ENCODE results near the gene XRCC3. TPM values are rescaled to one million over a fixed set of nuclear protein-coding genes. Genes with fewer than 3 reads are reported as not detected.

XRCC3 gene
- total and polyA plus RNA-seq, 2 experiments from 2014 or later = 20.4 to 72.9 TPM

DNA sequence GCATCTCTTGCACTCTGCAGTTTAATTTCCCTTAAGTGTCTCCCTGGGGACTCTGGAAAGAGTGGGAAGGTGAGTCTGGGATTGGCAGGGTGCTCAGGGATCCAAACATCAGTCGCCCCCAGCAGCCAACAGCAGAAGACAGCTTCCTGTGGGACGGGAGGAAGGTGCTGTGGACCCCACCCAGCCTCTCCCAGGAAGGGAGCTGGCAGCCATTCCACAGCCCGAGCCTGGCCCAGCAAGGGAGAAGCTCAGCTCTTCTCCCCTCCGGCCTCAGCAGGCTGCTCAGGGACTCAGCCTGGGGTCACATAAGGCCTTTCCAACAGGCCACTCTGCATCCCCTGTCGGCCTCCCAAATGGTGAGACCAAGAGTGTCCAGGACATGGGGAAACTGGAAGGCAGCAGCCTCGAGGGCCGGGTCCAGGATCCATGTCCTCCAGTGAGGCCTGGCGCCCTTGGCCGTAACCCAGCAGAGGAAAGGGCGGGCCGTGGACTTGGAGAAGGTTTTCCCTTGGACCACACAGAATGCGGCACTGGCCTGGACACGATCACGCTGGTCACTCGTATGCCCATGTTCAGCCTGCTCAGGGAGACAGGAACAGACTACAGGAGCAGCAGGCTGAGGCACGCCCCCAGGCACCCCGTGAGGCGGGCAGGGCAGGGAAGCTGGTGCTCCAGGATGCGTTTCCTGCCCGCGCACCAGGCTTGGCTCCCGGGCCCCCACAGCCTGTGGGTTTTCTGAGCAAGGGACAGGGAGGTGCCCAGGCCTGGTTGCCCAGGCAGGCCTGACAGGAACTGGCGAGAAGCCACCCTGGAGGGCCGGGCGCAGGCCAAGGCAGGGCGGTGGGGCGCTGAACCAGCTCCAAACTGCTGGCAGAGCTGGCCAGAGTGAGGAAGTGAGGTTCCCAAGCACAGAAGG lies 3.5 kb downstream of the XRCC3 start:
- peak overlapping the region; percentile 30; the same call in 1 of the 3 replicates for H3K4me3 Mint-ChIP-seq
- peaks cover 27% of the 10 kb centered on the region for H3K79me2 ChIP-seq (replicated peaks; ENCODE audit: insufficient read depth)

DNA sequence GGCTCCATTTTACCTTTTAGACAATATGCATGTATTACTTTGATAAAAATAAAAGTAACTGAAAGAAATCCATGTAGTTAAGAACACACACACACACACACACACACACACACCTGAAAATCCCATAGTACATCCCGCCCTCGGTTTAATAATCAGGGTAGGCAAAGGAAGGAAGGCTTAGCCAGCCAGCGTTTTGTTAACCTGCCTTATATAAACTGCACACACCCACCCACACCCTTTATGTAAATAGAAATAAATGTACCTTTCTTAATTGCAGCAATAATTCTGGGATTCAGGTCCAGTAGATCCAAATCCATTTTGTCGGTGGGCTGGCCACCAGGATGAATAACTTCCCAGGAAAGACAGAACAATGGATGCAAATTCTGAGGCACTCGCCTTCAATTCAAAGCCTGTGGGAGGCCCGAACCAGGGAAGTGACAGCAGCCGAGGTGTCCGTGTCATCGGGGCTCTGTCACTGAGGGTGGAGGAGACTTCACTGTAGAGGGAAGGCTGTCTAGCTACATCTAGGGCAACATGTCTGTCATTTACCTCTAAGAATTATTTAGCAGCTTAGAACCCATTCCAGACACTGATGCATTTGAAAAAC lies 4.4 kb downstream of the XRCC3 start:
- TF ChIP-seq ZNF331 (CRISPR knock-in tag; IDR thresholded peaks at IDR 0.05; ENCODE audit: low read depth) = no peak
- TF ChIP-seq NANOG (IDR thresholded peaks at IDR 0.05; ENCODE audit: borderline replicate concordance) = no peak
- TF ChIP-seq POLR2AphosphoS5 (IDR thresholded peaks at IDR 0.05; ENCODE audit: low read depth) = no peak
- TF ChIP-seq EZH2 (IDR thresholded peaks at IDR 0.05; ENCODE audit: low read depth, unreplicated experiment) = no peak
- peaks cover 23% of the 10 kb centered on the region for H3K27me3 Mint-ChIP-seq (ENCODE audit: insufficient read depth, low read depth, poor library complexity)
- Histone ChIP-seq H3K9me2 (ENCODE audit: insufficient read depth) (no peaks in the 10 kb centered on the region), H2AFZ (no peak overlapping the region), H3K4me2 (peak overlapping the region; percentile 38), H3K27me3 (ENCODE audit: insufficient read depth) (no peaks in the 10 kb centered on the region), H3K36me3 (ENCODE audit: insufficient read depth) (0 out of 2 replicates have a peak, but pooled peaks cover 5% of the 10 kb centered on the region), H4K20me1 (replicated peaks; ENCODE audit: insufficient read depth) (peaks cover 24% of the 10 kb centered on the region), H3K79me2 (replicated peaks; ENCODE audit: insufficient read depth) (peaks cover 20% of the 10 kb centered on the region), H3F3A (replicated peaks; ENCODE audit: low read depth) (peaks cover 20% of the 10 kb centered on the region; the same call in 1 of the 2 replicates), H3K4me1 (ENCODE audit: insufficient read depth) (peaks cover 11% of the 10 kb centered on the region), H3K27ac (ENCODE audit: low read depth) (no peak overlapping the region), H3K4me3 (no peak overlapping the region)
- H3K27ac Mint-ChIP-seq = no peak overlapping the region
- H3K4me1 Mint-ChIP-seq = peaks cover 28% of the 10 kb centered on the region
- H3K4me3 Mint-ChIP-seq = peak overlapping the region; percentile 30; the same call in 2 of the 3 replicates
- H3K9me3 Mint-ChIP-seq = no peaks in the 10 kb centered on the region
- peaks cover 35% of the 10 kb centered on the region for H3K36me3 Mint-ChIP-seq (ENCODE audit: low read depth)
- DNase-seq (ENCODE audit: low spot score) (no peak), ATAC-seq (no peak)

More for the DNA sequence above, 3.5 kb downstream of the XRCC3 start:
- DNase-seq (ENCODE audit: low spot score) (no peak), ATAC-seq (no peak)
- TF ChIP-seq POLR2AphosphoS5 (IDR thresholded peaks at IDR 0.05; ENCODE audit: low read depth) (0 out of 2 replicates have a peak, but pooled peaks have one; percentile 10), ZNF114 (CRISPR knock-in tag; IDR thresholded peaks at IDR 0.05) (no peak)
- Mint-ChIP-seq H3K36me3 (ENCODE audit: low read depth) (peaks cover 35% of the 10 kb centered on the region), H3K27me3 (ENCODE audit: insufficient read depth, low read depth, poor library complexity) (peaks cover 23% of the 10 kb centered on the region), H3K9me3 (no peaks in the 10 kb centered on the region), H3K4me1 (peaks cover 30% of the 10 kb centered on the region), H3K27ac (no peak overlapping the region)
- no peak overlapping the region for H2AFZ ChIP-seq
- H3K4me2 ChIP-seq = peak overlapping the region; percentile 38
- H3K36me3 ChIP-seq (ENCODE audit: insufficient read depth) = 0 out of 2 replicates have a peak, but pooled peaks cover 5% of the 10 kb centered on the region
- H3K4me3 ChIP-seq = no peak overlapping the region
- no peaks in the 10 kb centered on the region for H3K9me2 ChIP-seq (ENCODE audit: insufficient read depth)
- peaks cover 24% of the 10 kb centered on the region for H4K20me1 ChIP-seq (replicated peaks; ENCODE audit: insufficient read depth)
- H3K27ac ChIP-seq (ENCODE audit: low read depth) = no peak overlapping the region
- H3F3A ChIP-seq (replicated peaks; ENCODE audit: low read depth) = peaks cover 20% of the 10 kb centered on the region; the same call in 1 of the 2 replicates
- no peaks in the 10 kb centered on the region for H3K27me3 ChIP-seq (ENCODE audit: insufficient read depth)
- H3K4me1 ChIP-seq (ENCODE audit: insufficient read depth) = peaks cover 11% of the 10 kb centered on the region

DNA sequence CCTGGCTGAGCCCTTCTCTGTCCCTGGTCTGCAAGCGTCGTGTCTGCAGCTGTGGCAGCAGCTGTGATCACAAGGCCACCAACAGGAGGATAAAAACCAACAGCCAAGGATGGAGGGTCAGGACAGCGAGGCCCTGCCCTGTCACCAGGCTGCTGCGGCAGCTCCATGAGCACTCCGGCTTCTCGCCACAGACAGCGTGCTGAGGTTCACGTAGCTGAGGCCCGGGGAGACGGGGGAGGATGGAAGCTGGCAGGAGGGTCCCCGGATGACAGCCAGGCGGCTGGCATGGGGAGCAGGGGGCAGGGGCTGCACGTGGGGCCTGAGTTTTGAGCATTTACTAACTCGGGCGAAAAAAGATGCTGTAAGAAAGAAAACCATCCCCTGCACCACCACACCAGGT lies 5.4 kb downstream of the XRCC3 start:
- DNase-seq (ENCODE audit: low spot score) (no peak), ATAC-seq (no peak)
- Histone ChIP-seq H3K36me3 (ENCODE audit: insufficient read depth) (0 out of 2 replicates have a peak, but pooled peaks cover 5% of the 10 kb centered on the region), H3K27me3 (ENCODE audit: insufficient read depth) (no peaks in the 10 kb centered on the region), H3K4me3 (no peak overlapping the region), H3K79me2 (replicated peaks; ENCODE audit: insufficient read depth) (peaks cover 18% of the 10 kb centered on the region), H3K27ac (ENCODE audit: low read depth) (no peak overlapping the region), H2AFZ (no peak overlapping the region), H3K9me2 (ENCODE audit: insufficient read depth) (no peaks in the 10 kb centered on the region), H3F3A (replicated peaks; ENCODE audit: low read depth) (peaks cover 20% of the 10 kb centered on the region), H3K4me2 (no peak overlapping the region), H4K20me1 (replicated peaks; ENCODE audit: insufficient read depth) (peaks cover 24% of the 10 kb centered on the region), H3K4me1 (ENCODE audit: insufficient read depth) (peaks cover 11% of the 10 kb centered on the region)
- Mint-ChIP-seq H3K27me3 (ENCODE audit: insufficient read depth, low read depth, poor library complexity) (peaks cover 23% of the 10 kb centered on the region), H3K27ac (peak overlapping the region; percentile 37; the same call in 1 of the 2 replicates), H3K9me3 (no peaks in the 10 kb centered on the region), H3K4me3 (no peak overlapping the region), H3K4me1 (peaks cover 30% of the 10 kb centered on the region), H3K36me3 (ENCODE audit: low read depth) (peaks cover 40% of the 10 kb centered on the region)
- TF ChIP-seq ZNF114 (CRISPR knock-in tag; IDR thresholded peaks at IDR 0.05) (no peak), EZH2 (IDR thresholded peaks at IDR 0.05; ENCODE audit: low read depth, unreplicated experiment) (no peak), EZH2phosphoT487 (IDR thresholded peaks at IDR 0.05; ENCODE audit: unreplicated experiment) (no peak), JUNB (IDR thresholded peaks at IDR 0.05; ENCODE audit: unreplicated experiment) (no peak)
- TF ChIP-seq, protein P1, sequence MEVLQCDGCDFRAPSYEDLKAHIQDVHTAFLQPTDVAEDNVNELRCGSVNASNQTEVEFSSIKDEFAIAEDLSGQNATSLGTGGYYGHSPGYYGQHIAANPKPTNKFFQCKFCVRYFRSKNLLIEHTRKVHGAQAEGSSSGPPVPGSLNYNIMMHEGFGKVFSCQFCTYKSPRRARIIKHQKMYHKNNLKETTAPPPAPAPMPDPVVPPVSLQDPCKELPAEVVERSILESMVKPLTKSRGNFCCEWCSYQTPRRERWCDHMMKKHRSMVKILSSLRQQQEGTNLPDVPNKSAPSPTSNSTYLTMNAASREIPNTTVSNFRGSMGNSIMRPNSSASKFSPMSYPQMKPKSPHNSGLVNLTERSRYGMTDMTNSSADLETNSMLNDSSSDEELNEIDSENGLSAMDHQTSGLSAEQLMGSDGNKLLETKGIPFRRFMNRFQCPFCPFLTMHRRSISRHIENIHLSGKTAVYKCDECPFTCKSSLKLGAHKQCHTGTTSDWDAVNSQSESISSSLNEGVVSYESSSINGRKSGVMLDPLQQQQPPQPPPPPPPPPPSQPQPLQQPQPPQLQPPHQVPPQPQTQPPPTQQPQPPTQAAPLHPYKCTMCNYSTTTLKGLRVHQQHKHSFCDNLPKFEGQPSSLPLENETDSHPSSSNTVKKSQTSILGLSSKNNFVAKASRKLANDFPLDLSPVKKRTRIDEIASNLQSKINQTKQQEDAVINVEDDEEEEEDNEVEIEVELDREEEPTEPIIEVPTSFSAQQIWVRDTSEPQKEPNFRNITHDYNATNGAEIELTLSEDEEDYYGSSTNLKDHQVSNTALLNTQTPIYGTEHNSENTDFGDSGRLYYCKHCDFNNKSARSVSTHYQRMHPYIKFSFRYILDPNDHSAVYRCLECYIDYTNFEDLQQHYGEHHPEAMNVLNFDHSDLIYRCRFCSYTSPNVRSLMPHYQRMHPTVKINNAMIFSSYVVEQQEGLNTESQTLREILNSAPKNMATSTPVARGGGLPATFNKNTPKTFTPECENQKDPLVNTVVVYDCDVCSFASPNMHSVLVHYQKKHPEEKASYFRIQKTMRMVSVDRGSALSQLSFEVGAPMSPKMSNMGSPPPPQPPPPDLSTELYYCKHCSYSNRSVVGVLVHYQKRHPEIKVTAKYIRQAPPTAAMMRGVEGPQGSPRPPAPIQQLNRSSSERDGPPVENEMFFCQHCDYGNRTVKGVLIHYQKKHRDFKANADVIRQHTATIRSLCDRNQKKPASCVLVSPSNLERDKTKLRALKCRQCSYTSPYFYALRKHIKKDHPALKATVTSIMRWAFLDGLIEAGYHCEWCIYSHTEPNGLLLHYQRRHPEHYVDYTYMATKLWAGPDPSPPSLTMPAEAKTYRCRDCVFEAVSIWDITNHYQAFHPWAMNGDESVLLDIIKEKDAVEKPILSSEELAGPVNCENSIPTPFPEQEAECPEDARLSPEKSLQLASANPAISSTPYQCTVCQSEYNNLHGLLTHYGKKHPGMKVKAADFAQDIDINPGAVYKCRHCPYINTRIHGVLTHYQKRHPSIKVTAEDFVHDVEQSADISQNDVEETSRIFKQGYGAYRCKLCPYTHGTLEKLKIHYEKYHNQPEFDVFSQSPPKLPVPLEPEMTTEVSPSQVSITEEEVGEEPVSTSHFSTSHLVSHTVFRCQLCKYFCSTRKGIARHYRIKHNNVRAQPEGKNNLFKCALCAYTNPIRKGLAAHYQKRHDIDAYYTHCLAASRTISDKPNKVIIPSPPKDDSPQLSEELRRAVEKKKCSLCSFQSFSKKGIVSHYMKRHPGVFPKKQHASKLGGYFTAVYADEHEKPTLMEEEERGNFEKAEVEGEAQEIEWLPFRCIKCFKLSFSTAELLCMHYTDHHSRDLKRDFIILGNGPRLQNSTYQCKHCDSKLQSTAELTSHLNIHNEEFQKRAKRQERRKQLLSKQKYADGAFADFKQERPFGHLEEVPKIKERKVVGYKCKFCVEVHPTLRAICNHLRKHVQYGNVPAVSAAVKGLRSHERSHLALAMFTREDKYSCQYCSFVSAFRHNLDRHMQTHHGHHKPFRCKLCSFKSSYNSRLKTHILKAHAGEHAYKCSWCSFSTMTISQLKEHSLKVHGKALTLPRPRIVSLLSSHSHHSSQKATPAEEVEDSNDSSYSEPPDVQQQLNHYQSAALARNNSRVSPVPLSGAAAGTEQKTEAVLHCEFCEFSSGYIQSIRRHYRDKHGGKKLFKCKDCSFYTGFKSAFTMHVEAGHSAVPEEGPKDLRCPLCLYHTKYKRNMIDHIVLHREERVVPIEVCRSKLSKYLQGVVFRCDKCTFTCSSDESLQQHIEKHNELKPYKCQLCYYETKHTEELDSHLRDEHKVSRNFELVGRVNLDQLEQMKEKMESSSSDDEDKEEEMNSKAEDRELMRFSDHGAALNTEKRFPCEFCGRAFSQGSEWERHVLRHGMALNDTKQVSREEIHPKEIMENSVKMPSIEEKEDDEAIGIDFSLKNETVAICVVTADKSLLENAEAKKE (CRISPR knock-in tag; IDR thresholded peaks at IDR 0.05) = no peak

Data from GM23338 (cell line).